ENCODE measurements around the gene PLOD2.

GRCh38 chr3:146172586-146172985 is 11.6 kb upstream of the PLOD2 start:
- TF ChIP-seq CTCF (IDR thresholded peaks at IDR 0.05) (no peak), EZH2 (IDR thresholded peaks at IDR 0.05; ENCODE audit: borderline replicate concordance, insufficient read depth, low read depth, low read length, poor library complexity, severe bottlenecking) (no peak)
